ENCODE data around the gene ATG9A. TPM values are rescaled to one million over a fixed set of nuclear protein-coding genes. Genes with fewer than 3 reads are reported as not detected.

ATG9A gene
- total RNA-seq, 2 donors from 2014 or later = 45.4 to 45.7 TPM

DNA sequence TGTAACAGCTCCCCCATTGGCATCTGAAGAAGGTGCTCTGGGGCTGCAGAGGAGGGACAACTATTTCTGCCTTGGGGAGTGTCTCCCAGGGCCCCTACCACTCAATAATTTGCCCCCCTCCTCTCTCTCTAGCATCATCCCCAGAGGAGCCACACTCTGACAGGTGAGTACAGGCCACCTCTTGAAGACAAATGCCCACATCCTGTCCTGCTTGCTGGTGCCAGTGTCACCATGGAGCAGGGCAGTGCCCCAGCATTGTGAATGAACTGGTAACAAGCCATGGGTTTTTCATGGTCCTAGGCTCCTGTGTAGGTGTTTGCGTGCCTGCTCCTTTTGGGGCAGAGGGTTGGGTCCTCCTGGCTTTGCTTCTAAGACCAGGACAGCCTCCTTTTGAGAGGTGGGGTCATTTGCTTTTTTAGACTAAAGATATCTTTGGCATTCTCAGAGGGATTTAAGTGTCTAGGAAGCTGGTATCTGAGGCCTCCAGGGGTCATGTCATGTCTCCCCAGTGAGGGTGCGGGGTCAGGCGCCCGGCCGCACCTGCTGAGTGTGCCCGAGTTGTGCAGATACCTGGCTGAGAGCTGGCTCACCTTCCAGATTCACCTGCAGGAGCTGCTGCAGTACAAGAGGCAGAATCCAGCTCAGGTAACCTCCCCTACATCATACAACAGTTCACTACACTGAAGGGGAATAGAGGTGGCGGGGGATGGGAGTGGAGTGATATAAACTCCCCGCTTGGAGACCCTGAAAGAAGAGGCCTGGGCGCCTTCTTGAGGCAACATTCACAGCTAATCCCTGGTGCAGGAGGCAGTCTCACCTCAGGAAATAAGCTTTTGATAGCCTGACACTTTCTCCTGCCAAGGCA is 49.6 kb downstream of the ATG9A start:
- H3K27ac Mint-ChIP-seq = no peak overlapping the region
- H3K9me3 ChIP-seq (ENCODE audit: control insufficient read depth, low read length) = no peaks in the 10 kb centered on the region
- WGBS, 2 experiments (ENCODE audit: insufficient coverage in 1 of 2, insufficient read length in 1 of 2) = 97 to 99% methylated on average over 8 to 9 of the region's 9 CpGs
- H3K27me3 ChIP-seq (ENCODE audit: control insufficient read depth, insufficient read depth, low read length, poor library complexity, severe bottlenecking) = no peaks in the 10 kb centered on the region
- no peaks in the 10 kb centered on the region for H3K9me3 Mint-ChIP-seq
- H3K4me1 ChIP-seq (ENCODE audit: control insufficient read depth, insufficient read depth, low read length) = no peaks in the 10 kb centered on the region
- H3K4me3 ChIP-seq (ENCODE audit: low read length) = peak overlapping the region; percentile 96
- H3K4me3 Mint-ChIP-seq = peak overlapping the region; percentile 76
- peaks cover 29% of the 10 kb centered on the region for H3K36me3 Mint-ChIP-seq (ENCODE audit: low read depth)
- H3K27me3 Mint-ChIP-seq (ENCODE audit: insufficient read depth) = no peaks in the 10 kb centered on the region
- H3K36me3 ChIP-seq (ENCODE audit: control insufficient read depth, insufficient read depth, low read length) = peaks cover 50% of the 10 kb centered on the region
- TF ChIP-seq, protein P1, sequence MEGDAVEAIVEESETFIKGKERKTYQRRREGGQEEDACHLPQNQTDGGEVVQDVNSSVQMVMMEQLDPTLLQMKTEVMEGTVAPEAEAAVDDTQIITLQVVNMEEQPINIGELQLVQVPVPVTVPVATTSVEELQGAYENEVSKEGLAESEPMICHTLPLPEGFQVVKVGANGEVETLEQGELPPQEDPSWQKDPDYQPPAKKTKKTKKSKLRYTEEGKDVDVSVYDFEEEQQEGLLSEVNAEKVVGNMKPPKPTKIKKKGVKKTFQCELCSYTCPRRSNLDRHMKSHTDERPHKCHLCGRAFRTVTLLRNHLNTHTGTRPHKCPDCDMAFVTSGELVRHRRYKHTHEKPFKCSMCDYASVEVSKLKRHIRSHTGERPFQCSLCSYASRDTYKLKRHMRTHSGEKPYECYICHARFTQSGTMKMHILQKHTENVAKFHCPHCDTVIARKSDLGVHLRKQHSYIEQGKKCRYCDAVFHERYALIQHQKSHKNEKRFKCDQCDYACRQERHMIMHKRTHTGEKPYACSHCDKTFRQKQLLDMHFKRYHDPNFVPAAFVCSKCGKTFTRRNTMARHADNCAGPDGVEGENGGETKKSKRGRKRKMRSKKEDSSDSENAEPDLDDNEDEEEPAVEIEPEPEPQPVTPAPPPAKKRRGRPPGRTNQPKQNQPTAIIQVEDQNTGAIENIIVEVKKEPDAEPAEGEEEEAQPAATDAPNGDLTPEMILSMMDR (conservative IDR thresholded peaks at IDR 0.05) = no peak
- H3K9ac ChIP-seq (ENCODE audit: extremely low read depth, low read length, poor library complexity, severe bottlenecking) = no peak overlapping the region
- H3K27ac ChIP-seq (ENCODE audit: low read depth, low read length) = no peak overlapping the region
- DNase-seq = no peak
- peaks cover 19% of the 10 kb centered on the region for H3K4me1 Mint-ChIP-seq

DNA sequence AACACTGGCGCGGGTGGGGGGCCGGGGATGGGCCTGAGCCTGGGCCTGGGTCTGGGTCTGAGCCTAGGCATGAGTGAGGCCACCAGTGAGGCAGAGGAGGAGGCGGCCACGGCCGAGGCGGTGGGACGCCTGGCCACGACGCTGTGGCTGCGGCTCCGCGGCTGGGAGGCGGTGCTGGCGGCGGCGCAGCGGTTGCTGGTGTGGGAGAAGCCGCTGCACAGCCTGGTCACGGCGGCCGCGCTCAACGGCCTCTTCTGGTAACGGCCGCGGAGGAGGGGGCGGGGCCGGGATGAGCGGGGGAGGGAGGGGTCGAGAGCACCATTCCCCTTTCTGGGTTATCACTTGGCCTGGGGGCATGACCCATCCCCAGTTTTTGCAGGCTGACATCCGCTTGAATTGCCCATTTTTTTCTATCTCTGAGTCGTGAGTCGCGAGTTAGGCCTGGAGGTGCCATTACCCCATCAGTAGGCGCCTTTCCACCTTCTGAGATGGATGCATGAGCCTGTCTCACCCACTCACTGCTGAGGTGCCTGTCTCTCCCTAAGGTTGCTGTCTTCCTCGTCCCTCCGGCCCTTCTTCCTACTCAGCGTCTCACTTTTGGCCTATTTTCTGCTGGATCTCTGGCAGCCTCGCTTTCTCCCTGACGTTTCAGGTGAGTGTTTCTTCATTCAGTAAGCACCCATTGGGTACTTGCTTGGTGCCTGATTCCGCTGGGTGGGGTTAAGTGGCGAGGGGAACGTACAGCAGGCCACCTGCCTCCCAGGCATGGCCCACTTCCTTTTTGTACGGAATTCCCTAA is 50.9 kb downstream of the ATG9A start:
- peak overlapping the region; percentile 44 for H3K27ac Mint-ChIP-seq
- peak overlapping the region; percentile 76 for H3K4me3 Mint-ChIP-seq
- no peaks in the 10 kb centered on the region for H3K9me3 Mint-ChIP-seq
- TF ChIP-seq, protein P1 (conservative IDR thresholded peaks at IDR 0.05) = no peak
- Histone ChIP-seq H3K4me1 (ENCODE audit: control insufficient read depth, insufficient read depth, low read length) (no peaks in the 10 kb centered on the region), H3K27me3 (ENCODE audit: control insufficient read depth, insufficient read depth, low read length, poor library complexity, severe bottlenecking) (no peaks in the 10 kb centered on the region), H3K9ac (ENCODE audit: extremely low read depth, low read length, poor library complexity, severe bottlenecking) (no peak overlapping the region), H3K9me3 (ENCODE audit: control insufficient read depth, low read length) (no peaks in the 10 kb centered on the region), H3K4me3 (ENCODE audit: low read length) (peak overlapping the region; percentile 96), H3K27ac (ENCODE audit: low read depth, low read length) (peak overlapping the region; percentile 57), H3K36me3 (ENCODE audit: control insufficient read depth, insufficient read depth, low read length) (peaks cover 56% of the 10 kb centered on the region)
- H3K4me1 Mint-ChIP-seq = peaks cover 19% of the 10 kb centered on the region
- WGBS, 2 experiments (ENCODE audit: insufficient coverage in 1 of 2, insufficient read length in 1 of 2) = 6 to 7% methylated on average over 11 to 45 of the region's 45 CpGs
- no peaks in the 10 kb centered on the region for H3K27me3 Mint-ChIP-seq (ENCODE audit: insufficient read depth)
- DNase-seq = no peak
- peaks cover 34% of the 10 kb centered on the region for H3K36me3 Mint-ChIP-seq (ENCODE audit: low read depth)

DNA sequence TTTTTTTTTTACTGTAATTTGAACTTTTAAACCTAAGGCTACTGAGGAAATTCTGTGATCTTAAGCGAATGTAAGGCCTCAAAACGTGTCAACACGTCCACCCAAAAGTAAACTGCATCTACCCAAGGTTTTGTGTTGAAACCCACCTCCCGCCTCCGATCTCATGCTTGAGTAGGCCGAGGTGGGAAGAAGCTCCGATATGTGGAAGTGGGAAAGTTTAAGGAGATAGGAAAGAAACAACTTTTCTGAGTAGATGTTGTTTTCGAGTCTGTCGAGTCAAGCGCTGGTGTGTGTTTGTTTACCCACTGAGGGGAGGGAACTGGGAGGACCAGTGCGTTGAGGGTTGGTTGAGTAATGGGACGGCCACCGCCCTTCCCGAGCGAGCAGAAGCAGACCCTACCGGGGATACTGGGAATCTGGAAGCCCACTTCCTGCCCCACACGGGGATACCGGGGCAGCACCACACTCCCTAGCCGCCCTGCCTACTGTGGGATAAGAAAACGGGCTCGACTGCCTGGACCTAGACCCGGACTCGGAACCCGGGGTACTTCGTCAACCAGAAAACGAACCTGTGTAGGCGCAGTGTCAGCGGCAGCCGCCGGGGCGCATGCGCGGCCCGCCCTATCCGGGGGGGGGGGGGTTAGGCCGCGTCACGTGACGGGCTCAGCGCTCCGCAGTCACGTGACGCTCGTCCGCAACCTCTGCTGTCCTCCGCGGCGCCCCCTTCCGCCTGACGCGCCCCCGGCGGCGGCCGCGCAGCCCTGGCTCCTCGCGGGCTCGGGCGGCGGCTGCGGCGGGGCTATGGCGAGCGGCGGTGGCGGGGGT is 51.7 kb downstream of the ATG9A start, which contains the start of gene RETREG2:
Gene RETREG2, plus strand, starts transcription at position 724 of the 825 bp plus-strand sequence. Its CDS starts 78 bp downstream, at position 802.
- DNase-seq = peak; percentile 95
- Histone ChIP-seq H3K4me3 (ENCODE audit: low read length) (peak within 1 kb of the TSS; percentile 96), H3K9me3 (ENCODE audit: control insufficient read depth, low read length) (no peaks in the 10 kb centered on the region), H3K36me3 (ENCODE audit: control insufficient read depth, insufficient read depth, low read length) (peaks cover 55% of the 10 kb centered on the region), H3K27me3 (ENCODE audit: control insufficient read depth, insufficient read depth, low read length, poor library complexity, severe bottlenecking) (no peaks in the 10 kb centered on the region), H3K4me1 (ENCODE audit: control insufficient read depth, insufficient read depth, low read length) (no peaks in the 10 kb centered on the region), H3K9ac (ENCODE audit: extremely low read depth, low read length, poor library complexity, severe bottlenecking) (peak within 1 kb of the TSS; percentile 63), H3K27ac (ENCODE audit: low read depth, low read length) (peak within 1 kb of the TSS; percentile 78)
- Mint-ChIP-seq H3K4me3 (peak within 1 kb of the TSS; percentile 76), H3K36me3 (ENCODE audit: low read depth) (peaks cover 31% of the 10 kb centered on the region), H3K4me1 (peaks cover 19% of the 10 kb centered on the region), H3K27me3 (ENCODE audit: insufficient read depth) (no peaks in the 10 kb centered on the region), H3K27ac (peak within 1 kb of the TSS; percentile 95), H3K9me3 (no peaks in the 10 kb centered on the region)
- 0 to 1% methylated on average over 31 to 67 of the region's 67 CpGs for WGBS, 2 experiments (ENCODE audit: insufficient coverage in 1 of 2, insufficient read length in 1 of 2)
- TF ChIP-seq, protein P1 (conservative IDR thresholded peaks at IDR 0.05) = peak; percentile 62
